ENCODE measurements around the gene TOM1L1.

The TOM1L1 gene

GRCh38 chr17:54899201-54899600 is 1.5 kb upstream of the TOM1L1 start:
- DNase-seq: no peak

- no peak for DNase-seq
Measured at GRCh38 chr17:54899721-54900456, 763 bp upstream of the TOM1L1 start.

GRCh38 chr17:54901230-54901822 is 674 bp downstream of the TOM1L1 start:
- DNase-seq: no peak

GRCh38 chr17:54902017-54902416 is 1.4 kb downstream of the TOM1L1 start:
- DNase-seq: no peak

GRCh38 chr17:54902611-54903010 is 2.0 kb downstream of the TOM1L1 start:
- no peak for DNase-seq

GRCh38 chr17:54903375-54903774 is 2.7 kb downstream of the TOM1L1 start:
- DNase-seq: no peak

- DNase-seq: no peak
Measured at GRCh38 chr17:54906683-54907082, 6.0 kb downstream of the TOM1L1 start.

- DNase-seq: no peak
Measured at GRCh38 chr17:54907376-54907775, 6.7 kb downstream of the TOM1L1 start.

GRCh38 chr17:54909766-54910165 is 9.1 kb downstream of the TOM1L1 start:
- no peak for DNase-seq

GRCh38 chr17:54916721-54917120 is 16.1 kb downstream of the TOM1L1 start:
- DNase-seq: no peak

- DNase-seq: no peak
Measured at GRCh38 chr17:54919425-54919824, 18.8 kb downstream of the TOM1L1 start.

GRCh38 chr17:54920819-54921218 is 20.2 kb downstream of the TOM1L1 start:
- no peak for DNase-seq

GRCh38 chr17:54924405-54924804 is 23.8 kb downstream of the TOM1L1 start:
- DNase-seq: no peak

- no peak for DNase-seq
Measured at GRCh38 chr17:54927525-54927924, 26.9 kb downstream of the TOM1L1 start.

GRCh38 chr17:54932711-54933110 is 32.1 kb downstream of the TOM1L1 start:
- no peak for DNase-seq

GRCh38 chr17:54933921-54934320 is 33.3 kb downstream of the TOM1L1 start:
- no peak for DNase-seq

- DNase-seq: no peak
Measured at GRCh38 chr17:54935471-54935870, 34.8 kb downstream of the TOM1L1 start.

GRCh38 chr17:54937018-54937417 is 36.4 kb downstream of the TOM1L1 start:
- no peak for DNase-seq

GRCh38 chr17:54937426-54937825 is 36.8 kb downstream of the TOM1L1 start:
- DNase-seq: no peak

GRCh38 chr17:54941285-54941684 is 40.6 kb downstream of the TOM1L1 start:
- no peak for DNase-seq

GRCh38 chr17:54944796-54945195 is 44.1 kb downstream of the TOM1L1 start:
- DNase-seq: no peak

- no peak for DNase-seq
Measured at GRCh38 chr17:54945231-54945630, 44.6 kb downstream of the TOM1L1 start.

- no peak for DNase-seq
Measured at GRCh38 chr17:54945671-54946070, 45.0 kb downstream of the TOM1L1 start.

GRCh38 chr17:54947396-54947795 is 46.7 kb downstream of the TOM1L1 start:
- no peak for DNase-seq

- DNase-seq: no peak
Measured at GRCh38 chr17:54948380-54948779, 47.7 kb downstream of the TOM1L1 start.
